ENCODE results near the gene CGNL1. TPM values are rescaled to one million over a fixed set of nuclear protein-coding genes. Genes with fewer than 3 reads are reported as not detected.

Gene CGNL1
- total and polyA plus RNA-seq, 8 donors, result 26.5 to 68.1 (median 34.5) TPM

DNA sequence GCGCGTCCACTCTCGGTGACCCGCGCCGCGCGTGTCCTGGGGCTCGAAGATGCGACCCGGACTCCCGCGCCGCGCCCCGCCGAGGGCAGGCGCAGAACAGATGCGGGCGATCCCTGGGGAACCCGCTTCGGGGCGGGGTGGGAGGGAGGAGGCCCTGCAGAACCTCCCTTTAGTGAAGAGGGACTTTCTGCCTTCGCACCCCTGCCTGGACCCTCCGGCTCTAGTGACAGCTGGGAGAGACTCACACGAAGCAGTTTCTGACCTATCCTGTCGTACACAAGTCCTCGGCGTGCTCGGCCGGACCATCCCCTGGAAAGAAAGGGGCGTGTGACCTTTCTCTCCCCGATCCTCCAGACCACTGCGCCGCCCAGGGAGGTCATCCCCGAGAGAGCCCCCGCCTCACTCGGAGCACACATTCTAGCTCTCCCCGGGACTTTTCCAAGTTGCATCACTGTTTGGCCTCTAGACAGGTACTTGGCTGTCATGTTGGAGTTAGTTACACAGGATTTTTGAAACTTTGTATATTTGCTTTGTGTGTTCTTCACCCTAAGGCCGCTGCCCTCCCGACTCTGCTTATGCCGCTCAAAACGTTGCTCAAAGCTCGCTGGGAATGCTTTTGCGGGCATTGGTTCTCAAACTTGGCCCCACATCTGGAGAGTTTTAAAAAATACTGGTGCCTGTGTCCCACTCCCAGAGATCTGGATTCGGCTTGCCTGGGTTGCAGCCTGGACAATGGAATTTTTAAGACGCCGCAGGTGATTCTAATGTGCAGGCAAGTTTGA lies 582 bp downstream of the CGNL1 start:
- Histone ChIP-seq H3K27me3 (peaks cover 0 to 43% of the 10 kb centered on the region in 2 donors), H3K9me3 (no peaks in the 10 kb centered on the region), H3K4me1 (peaks cover 0 to 20% of the 10 kb centered on the region in 2 donors), H3K4me3 (peak overlapping the region; percentile 56 to 57), H3K36me3 (no peaks in the 10 kb centered on the region), H3K27ac (peak overlapping the region; percentile 61 to 72)
- TF ChIP-seq, protein P1, sequence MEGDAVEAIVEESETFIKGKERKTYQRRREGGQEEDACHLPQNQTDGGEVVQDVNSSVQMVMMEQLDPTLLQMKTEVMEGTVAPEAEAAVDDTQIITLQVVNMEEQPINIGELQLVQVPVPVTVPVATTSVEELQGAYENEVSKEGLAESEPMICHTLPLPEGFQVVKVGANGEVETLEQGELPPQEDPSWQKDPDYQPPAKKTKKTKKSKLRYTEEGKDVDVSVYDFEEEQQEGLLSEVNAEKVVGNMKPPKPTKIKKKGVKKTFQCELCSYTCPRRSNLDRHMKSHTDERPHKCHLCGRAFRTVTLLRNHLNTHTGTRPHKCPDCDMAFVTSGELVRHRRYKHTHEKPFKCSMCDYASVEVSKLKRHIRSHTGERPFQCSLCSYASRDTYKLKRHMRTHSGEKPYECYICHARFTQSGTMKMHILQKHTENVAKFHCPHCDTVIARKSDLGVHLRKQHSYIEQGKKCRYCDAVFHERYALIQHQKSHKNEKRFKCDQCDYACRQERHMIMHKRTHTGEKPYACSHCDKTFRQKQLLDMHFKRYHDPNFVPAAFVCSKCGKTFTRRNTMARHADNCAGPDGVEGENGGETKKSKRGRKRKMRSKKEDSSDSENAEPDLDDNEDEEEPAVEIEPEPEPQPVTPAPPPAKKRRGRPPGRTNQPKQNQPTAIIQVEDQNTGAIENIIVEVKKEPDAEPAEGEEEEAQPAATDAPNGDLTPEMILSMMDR (IDR thresholded peaks at IDR 0.05), result no peak
- intact Hi-C loops (cut with DNase I), result no loop called here
- peak; percentile 60 for ATAC-seq
- DNase-seq, result peak in 3 of 4 donors; percentile 41 to 71 (median 47)

DNA sequence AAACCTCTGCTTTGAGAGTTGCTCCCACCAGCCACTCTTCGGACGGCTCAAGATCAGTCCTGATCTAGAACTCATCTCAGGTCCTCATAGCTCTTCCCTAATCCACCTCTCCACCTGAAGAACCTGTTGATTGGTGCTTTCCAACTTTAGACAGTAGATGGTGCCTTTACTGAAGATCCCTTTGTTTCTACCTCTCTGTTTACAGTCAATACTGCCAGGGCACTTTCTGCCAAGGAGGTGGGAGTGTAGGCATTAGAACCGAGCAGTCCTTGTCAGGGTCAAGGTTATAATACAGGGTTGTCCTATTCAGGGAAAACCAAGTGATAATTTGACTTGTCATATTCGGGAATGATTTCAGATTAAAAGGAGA lies 1.2 kb downstream of the CGNL1 start:
- H3K4me3 ChIP-seq, result peak overlapping the region; percentile 56 to 57
- DNase-seq (no peak), ATAC-seq (peak; percentile 36)
- H3K4me1 ChIP-seq, result peaks cover 0 to 20% of the 10 kb centered on the region in 2 donors
- peaks cover 0 to 43% of the 10 kb centered on the region in 2 donors for H3K27me3 ChIP-seq
- H3K36me3 ChIP-seq, result no peaks in the 10 kb centered on the region
- peak overlapping the region; percentile 61 to 72 for H3K27ac ChIP-seq
- no peaks in the 10 kb centered on the region for H3K9me3 ChIP-seq
- intact Hi-C loops (cut with DNase I), result no loop called here
- TF ChIP-seq, protein P1 (IDR thresholded peaks at IDR 0.05), result no peak

DNA sequence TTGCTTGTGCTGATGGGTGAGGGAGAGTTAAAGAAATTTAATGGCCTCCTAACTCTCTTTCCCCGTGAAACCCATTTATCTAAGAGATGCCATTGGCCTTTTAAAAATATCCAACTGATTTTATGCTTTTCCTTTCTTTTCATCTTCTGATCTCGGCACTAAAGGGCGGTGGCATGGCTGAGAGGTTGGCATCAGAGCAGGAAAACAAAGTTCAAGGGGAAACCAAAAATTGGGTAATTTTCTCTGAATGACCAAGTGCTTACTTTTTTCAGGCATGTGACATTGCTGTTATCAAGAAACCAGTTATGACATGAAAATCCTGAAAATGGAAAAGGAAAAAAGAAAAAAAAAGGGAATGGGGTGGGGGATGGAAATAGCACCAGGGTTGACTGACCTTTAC lies 3.2 kb downstream of the CGNL1 start:
- TF ChIP-seq, protein P1 (IDR thresholded peaks at IDR 0.05), result no peak

DNA sequence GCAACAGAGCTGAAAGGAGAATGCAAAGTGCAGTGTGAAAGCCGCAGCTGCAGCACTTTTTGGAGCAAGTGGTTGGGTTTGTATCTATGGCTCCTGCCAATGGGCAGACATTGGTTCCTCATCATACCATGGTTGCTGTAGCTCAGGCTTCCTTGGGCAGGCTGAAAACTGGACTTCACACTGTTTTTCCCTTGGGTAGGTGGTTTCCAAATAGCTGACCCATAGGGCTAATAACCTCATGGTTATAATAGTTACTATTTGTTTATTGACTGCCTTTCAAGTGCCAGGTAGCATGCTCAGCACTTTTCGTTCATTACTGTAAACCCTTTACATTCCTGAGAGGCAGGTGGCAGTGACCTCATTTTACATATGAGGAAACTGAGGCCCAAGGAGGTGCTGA lies 4.5 kb downstream of the CGNL1 start:
- Histone ChIP-seq H3K4me1 (peaks cover 12 to 23% of the 10 kb centered on the region in 2 donors), H3K36me3 (no peaks in the 10 kb centered on the region), H3K27ac (no peak overlapping the region), H3K9me3 (no peaks in the 10 kb centered on the region), H3K27me3 (peaks cover 0 to 29% of the 10 kb centered on the region in 2 donors), H3K4me3 (no peak overlapping the region)
- DNase-seq (no peak), ATAC-seq (no peak)
- TF ChIP-seq, protein P1 (IDR thresholded peaks at IDR 0.05), result no peak
- intact Hi-C loops (cut with DNase I), result no loop called here

More for the DNA sequence above, 3.2 kb downstream of the CGNL1 start:
- DNase-seq, result no peak
- Histone ChIP-seq H3K36me3 (no peaks in the 10 kb centered on the region), H3K27ac (no peak overlapping the region), H3K9me3 (no peaks in the 10 kb centered on the region), H3K27me3 (peaks cover 0 to 42% of the 10 kb centered on the region in 2 donors), H3K4me3 (no peak overlapping the region), H3K4me1 (peaks cover 4 to 23% of the 10 kb centered on the region in 2 donors)
- ATAC-seq, result no peak
- intact Hi-C loops (cut with DNase I), result no loop called here

DNA sequence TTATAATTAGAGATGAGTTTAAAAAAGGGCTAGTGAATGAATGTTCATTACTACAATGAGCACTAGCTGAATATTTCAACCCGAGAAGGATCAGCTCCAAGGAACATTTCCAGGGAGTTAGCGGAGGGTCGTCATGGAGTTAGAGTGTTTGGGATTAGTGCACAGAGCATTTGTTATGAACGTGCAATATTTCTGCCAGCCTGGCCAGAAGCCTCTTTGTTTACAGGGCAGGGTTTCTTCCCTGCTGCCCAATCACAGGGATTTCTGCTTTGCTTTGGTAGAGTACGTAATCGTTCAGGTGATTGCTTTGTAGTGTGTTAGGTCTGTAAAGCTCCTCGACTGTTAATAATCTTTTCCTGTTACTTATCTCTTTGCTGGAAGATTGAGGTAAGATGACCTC lies 5.9 kb downstream of the CGNL1 start:
- Histone ChIP-seq H3K36me3 (no peaks in the 10 kb centered on the region), H3K4me1 (peaks cover 12 to 25% of the 10 kb centered on the region in 2 donors), H3K27ac (peak overlapping the region in 1 of 2 donors; percentile 2), H3K27me3 (peaks cover 0 to 15% of the 10 kb centered on the region in 2 donors), H3K9me3 (no peaks in the 10 kb centered on the region), H3K4me3 (no peak overlapping the region)
- TF ChIP-seq, protein P1 (IDR thresholded peaks at IDR 0.05), result no peak
- intact Hi-C loops (cut with DNase I), result no loop called here
- no peak for DNase-seq
- ATAC-seq, result peak; percentile 67

Data from left lung (tissue), 10 donors.